Fibroblast of the aortic adventitia (primary cell): ENCODE measurements around the gene ABCA9. TPM values are rescaled to one million over a fixed set of nuclear protein-coding genes. Genes with fewer than 3 reads are reported as not detected.

Experiments
- DNase-seq: peaks from one replicate; pipeline ENCODE4 v3.0.0-alpha.2; 2010; ENCODE audit warnings: low read depth
- H3K4me3 ChIP-seq: 2 replicates; pipeline ENCODE4 v1.5.1; 2011; ENCODE audit warnings: low read depth, mild to moderate bottlenecking, control low read depth, low read length, moderate library complexity
- CTCF ChIP-seq: IDR thresholded peaks from 2 replicates; pipeline ENCODE4 v1.5.1; 2011; ENCODE audit warnings: mild to moderate bottlenecking, low read length, control low read depth, inconsistent platforms; ENCODE audit not compliant: insufficient read depth
- total RNA-seq: library from RNA; depleted of rRNA; stranded (reverse); fragments of >200 nt; gene quantifications from 2 replicates; pipeline ENCODE4 v1.2.3, GENCODE V29; 2012; ENCODE audit warnings: low replicate concordance

The ABCA9 gene
- total RNA-seq, 1 donor: 122 TPM

- no peak overlapping the region for H3K4me3 ChIP-seq
- DNase-seq: peak; percentile 60
- TF ChIP-seq CTCF: no peak
These were observed 67.6 kb downstream of the ABCA9 start for GRCh38 chr17:68993112-68993511.

- TF ChIP-seq CTCF: no peak
- no peak overlapping the region for H3K4me3 ChIP-seq
- DNase-seq: no peak
These were observed 72.8 kb downstream of the ABCA9 start for GRCh38 chr17:68987966-68988365.

GRCh38 chr17:68981288-68981687 is 79.4 kb downstream of the ABCA9 start:
- peak; percentile 88 for DNase-seq
- no peak overlapping the region for H3K4me3 ChIP-seq
- TF ChIP-seq CTCF: no peak

- no peak overlapping the region for H3K4me3 ChIP-seq
- TF ChIP-seq CTCF: no peak
- peak; percentile 40 for DNase-seq
These were observed 87.5 kb downstream of the ABCA9 start for GRCh38 chr17:68973098-68973846.

- DNase-seq: peak; percentile 69
- peak; percentile 71 for TF ChIP-seq CTCF
- H3K4me3 ChIP-seq: no peak overlapping the region
These were observed 88.5 kb downstream of the ABCA9 start for GRCh38 chr17:68972119-68972704.

GRCh38 chr17:68969101-68969500 is 91.6 kb downstream of the ABCA9 start:
- H3K4me3 ChIP-seq: no peak overlapping the region
- no peak for DNase-seq
- TF ChIP-seq CTCF: no peak
